SK-N-MC (cell line): ENCODE results near the gene DCUN1D2.

Experiments used
- EZH2 ChIP-seq: fragments of 200-600 bp; sonication (generic); IDR thresholded peaks from one replicate; pipeline ENCODE4 v1.6.1; 2017; ENCODE audit warnings: antibody characterized with exemption
- FOXP2 ChIP-seq: optimal IDR thresholded peaks from 2 replicates; pipeline ENCODE3; 2011; ENCODE audit warnings: mild to moderate bottlenecking, moderate library complexity; ENCODE audit not compliant: insufficient read depth; ENCODE audit errors: extremely low read length, control extremely low read depth
- POLR2AphosphoS5 ChIP-seq: IDR thresholded peaks from 2 replicates; pipeline ENCODE4 v1.6.1; 2012; ENCODE audit warnings: mild to moderate bottlenecking, low read depth, low read length, borderline replicate concordance

GRCh38 chr13:113411216-113412023, 79.1 kb downstream of the DCUN1D2 start:
- TF ChIP-seq EZH2 (no peak), POLR2AphosphoS5 (no peak), FOXP2 (no peak)
